ENCODE results near the gene DAD1.

- no peak for TF ChIP-seq CTCF (IDR thresholded peaks at IDR 0.05)
- no peak for TF ChIP-seq POLR2A (IDR thresholded peaks at IDR 0.05)
These were observed 46.7 kb downstream of the DAD1 start for GRCh38 chr14:22542360-22542759.
